GM06990 (cell line): Measurements from ENCODE around the gene GNG7.

Experiments
- DNase-seq: peaks from one replicate; pipeline ENCODE4 v3.0.0-alpha.2; 2011; ENCODE audit not compliant: insufficient read length; ENCODE audit errors: extremely low read depth
- H3K27me3 ChIP-seq: replicated peaks from 2 replicates; pipeline ENCODE4 v1.6.0; 2011; ENCODE audit warnings: low read length; ENCODE audit not compliant: control insufficient read depth, insufficient read depth
- H3K36me3 ChIP-seq: 2 replicates; pipeline ENCODE4 v1.5.1; 2011; ENCODE audit warnings: low read length; ENCODE audit not compliant: control insufficient read depth, insufficient read depth
- H3K4me3 ChIP-seq: replicated peaks from 2 replicates; pipeline ENCODE4 v1.5.1; 2011; ENCODE audit warnings: low read depth, mild to moderate bottlenecking, control low read depth, low read length
- CTCF ChIP-seq: IDR thresholded peaks from 2 replicates; pipeline ENCODE4 v1.5.1; 2011; ENCODE audit warnings: low read length, control low read depth, mild to moderate bottlenecking, inconsistent platforms; ENCODE audit not compliant: insufficient read depth, poor library complexity, severe bottlenecking

GNG7 gene

GRCh38 chr19:2500156-2500555, 202.3 kb downstream of the GNG7 start:
- no peaks in the 10 kb centered on the region for H3K36me3 ChIP-seq
- no peak for DNase-seq
- no peaks in the 10 kb centered on the region for H3K27me3 ChIP-seq
- TF ChIP-seq CTCF, result no peak
- no peak overlapping the region for H3K4me3 ChIP-seq

- H3K36me3 ChIP-seq, result no peaks in the 10 kb centered on the region
- no peak for DNase-seq
- H3K27me3 ChIP-seq, result no peaks in the 10 kb centered on the region; the same call in 1 of the 2 replicates
- H3K4me3 ChIP-seq, result no peak overlapping the region
- TF ChIP-seq CTCF, result no peak
Observed at GRCh38 chr19:2497186-2497585, 205.3 kb downstream of the GNG7 start.

- H3K36me3 ChIP-seq, result no peaks in the 10 kb centered on the region
- no peaks in the 10 kb centered on the region; the same call in 1 of the 2 replicates for H3K27me3 ChIP-seq
- no peak for TF ChIP-seq CTCF
- no peak for DNase-seq
- H3K4me3 ChIP-seq, result no peak overlapping the region; the same call in 1 of the 2 replicates
Observed at GRCh38 chr19:2495651-2496316, 206.7 kb downstream of the GNG7 start.

- DNase-seq, result no peak
- H3K36me3 ChIP-seq, result no peaks in the 10 kb centered on the region
- TF ChIP-seq CTCF, result peak; percentile 9
- peak overlapping the region; percentile 72 for H3K4me3 ChIP-seq
- no peaks in the 10 kb centered on the region; the same call in 1 of the 2 replicates for H3K27me3 ChIP-seq
Observed at GRCh38 chr19:2495130-2495641, 207.3 kb downstream of the GNG7 start.

- peak; percentile 75 for DNase-seq
- H3K4me3 ChIP-seq, result peak overlapping the region; percentile 72
- no peaks in the 10 kb centered on the region for H3K36me3 ChIP-seq
- H3K27me3 ChIP-seq, result no peaks in the 10 kb centered on the region; the same call in 1 of the 2 replicates
- TF ChIP-seq CTCF, result no peak
Observed at GRCh38 chr19:2494447-2495129, 207.9 kb downstream of the GNG7 start.
